Measurements from ENCODE around the gene BSND.
"Not testable (repeated sequence)": the region's sequence is repeated elsewhere in the genome, so short reads cannot be mapped to it uniquely, and the experiment has no call there.

BSND gene

DNA sequence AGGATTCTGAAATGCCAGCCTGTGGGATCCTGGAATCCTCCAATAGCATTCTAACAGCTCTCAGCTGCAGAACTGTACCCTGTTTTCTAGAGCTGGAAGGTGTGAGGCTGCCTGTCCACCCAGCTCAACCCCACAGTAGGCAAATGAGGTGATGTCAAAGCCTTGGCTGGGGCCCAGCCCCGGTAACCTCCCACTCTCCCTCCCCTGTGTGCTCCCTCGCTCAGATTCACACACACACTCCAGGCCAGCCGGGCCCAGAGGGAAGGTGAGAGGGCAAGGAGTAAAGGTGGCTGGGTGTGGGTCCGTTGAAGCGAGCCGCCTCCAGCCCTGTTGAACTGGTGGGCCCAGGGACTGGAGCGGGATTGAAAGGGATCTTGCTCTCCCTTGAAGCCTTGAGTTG lies at the start of gene BSND:
TSS of gene BSND (plus strand) at position 257 of the 400 bp plus-strand sequence. CDS start 254 bp downstream, outside the sequence.
- peaks cover 22% of the 10 kb centered on the region for H3K4me1 Mint-ChIP-seq
- no peaks in the 10 kb centered on the region for H3K36me3 Mint-ChIP-seq
- no peaks in the 10 kb centered on the region for H3K9me3 Mint-ChIP-seq
- H3K27ac Mint-ChIP-seq = no peak within 1 kb of the TSS
- no peak within 1 kb of the TSS for H3K4me3 Mint-ChIP-seq
- peaks cover 21% of the 10 kb centered on the region for H3K27me3 Mint-ChIP-seq

DNA sequence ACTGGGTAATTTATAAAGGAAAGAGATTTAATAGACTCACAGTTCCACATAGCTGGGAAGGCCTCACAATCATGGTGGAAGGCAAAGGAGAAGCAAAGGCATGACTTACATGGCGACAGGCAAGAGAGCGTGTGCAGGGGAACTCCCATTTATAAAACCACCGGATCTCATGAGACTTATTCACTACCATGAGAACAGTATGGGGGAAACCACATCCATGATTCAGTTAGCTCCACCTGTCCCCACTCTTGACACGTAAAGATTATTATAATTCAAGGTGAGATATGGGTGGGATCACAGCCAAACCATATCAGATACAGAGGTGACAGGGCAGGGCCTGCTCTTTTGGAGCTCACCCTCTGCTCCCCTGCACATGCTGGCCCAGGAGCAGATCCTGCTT lies 49.7 kb upstream of the BSND start:
- Mint-ChIP-seq H3K36me3 (no peaks in the 10 kb centered on the region), H3K9me3 (no peaks in the 10 kb centered on the region), H3K4me3 (no peak overlapping the region), H3K27ac (no peak overlapping the region), H3K27me3 (peaks cover 1% of the 10 kb centered on the region), H3K4me1 (peaks cover 6% of the 10 kb centered on the region)

DNA sequence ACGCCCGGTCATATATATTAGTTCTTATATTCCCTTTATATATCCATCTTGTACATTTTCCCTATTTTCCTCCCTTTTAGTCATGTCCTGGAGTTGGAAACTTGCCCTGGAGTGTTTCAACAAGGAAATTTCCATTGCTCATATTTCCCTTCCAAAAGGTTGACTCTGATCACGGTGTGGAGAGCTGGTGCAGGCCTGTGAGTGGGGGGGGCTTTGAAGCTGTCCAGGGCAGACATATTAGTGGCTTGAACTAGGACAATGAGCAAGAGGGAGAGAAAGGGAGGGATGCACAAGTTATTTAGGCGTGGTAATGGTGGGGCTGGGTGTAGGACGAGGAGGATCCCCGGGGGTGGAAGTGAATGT lies 48.7 kb upstream of the BSND start:
- peaks cover 1% of the 10 kb centered on the region for H3K27me3 Mint-ChIP-seq
- no peak overlapping the region for H3K4me3 Mint-ChIP-seq
- peaks cover 4% of the 10 kb centered on the region for H3K4me1 Mint-ChIP-seq
- H3K9me3 Mint-ChIP-seq = no peaks in the 10 kb centered on the region
- H3K36me3 Mint-ChIP-seq = no peaks in the 10 kb centered on the region
- no peak overlapping the region for H3K27ac Mint-ChIP-seq

DNA sequence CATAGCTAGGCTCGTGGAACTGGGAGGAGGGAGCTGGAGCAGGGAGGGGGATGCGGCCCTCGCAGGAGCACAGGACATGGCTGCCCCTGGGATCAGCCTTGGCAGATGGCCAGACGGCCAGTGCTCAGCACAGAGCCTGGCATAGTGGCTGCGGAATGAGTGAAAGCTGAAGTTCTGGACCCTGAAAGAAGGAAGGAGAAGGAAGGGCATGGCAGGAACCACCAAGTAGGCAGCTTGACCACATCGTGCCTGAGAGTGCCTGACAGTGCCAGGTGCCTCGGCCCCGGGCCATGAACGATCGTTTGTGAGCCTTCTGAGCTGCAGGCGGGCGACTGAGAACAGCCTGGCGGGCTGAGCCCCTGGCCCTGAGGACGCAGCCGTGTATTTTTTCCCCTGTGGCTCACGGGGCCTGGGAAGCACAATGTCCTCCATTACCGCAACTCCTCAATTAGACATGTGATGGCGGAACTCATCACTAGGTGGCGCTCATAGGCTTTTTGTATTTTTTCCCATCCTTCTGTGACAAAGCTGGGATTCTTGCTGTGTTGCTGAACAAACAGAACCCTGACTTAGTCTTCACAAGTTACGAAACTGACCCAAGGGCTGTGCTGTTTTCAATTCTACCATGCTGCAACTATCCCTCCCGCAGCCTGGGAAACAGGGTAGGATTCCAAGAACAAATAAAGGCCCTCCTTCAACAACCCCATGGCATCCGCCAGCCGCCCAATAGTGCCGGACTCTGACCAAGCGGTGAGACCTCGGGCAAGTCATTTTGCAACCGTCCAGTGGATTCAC lies 48.2 kb upstream of the BSND start:
- Mint-ChIP-seq H3K4me3 (no peak overlapping the region), H3K4me1 (no peaks in the 10 kb centered on the region), H3K9me3 (no peaks in the 10 kb centered on the region), H3K27ac (no peak overlapping the region), H3K27me3 (peaks cover 1% of the 10 kb centered on the region), H3K36me3 (no peaks in the 10 kb centered on the region)

DNA sequence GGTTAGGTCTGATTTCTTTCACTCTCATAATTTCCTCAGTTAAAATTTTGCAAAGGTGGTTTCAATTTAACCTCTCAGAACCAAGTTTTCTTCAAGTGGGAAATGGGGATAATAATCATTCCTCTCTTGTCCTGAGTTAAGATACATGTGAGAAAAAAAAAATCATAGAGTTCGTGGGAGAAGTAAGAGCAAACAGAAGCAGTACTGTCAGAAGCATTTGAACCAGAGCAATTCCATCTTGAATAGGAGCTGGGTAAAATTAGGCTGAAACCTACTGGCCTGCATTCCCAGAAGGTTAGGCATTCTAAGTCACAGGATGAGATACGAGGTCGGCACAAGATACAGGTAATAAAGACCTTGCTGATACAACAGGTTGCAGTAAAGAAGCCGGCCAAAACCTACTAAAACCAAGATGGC lies 46.9 kb upstream of the BSND start:
- H3K27ac Mint-ChIP-seq = no peak overlapping the region
- H3K27me3 Mint-ChIP-seq = peaks cover 1% of the 10 kb centered on the region
- no peaks in the 10 kb centered on the region for H3K4me1 Mint-ChIP-seq
- no peak overlapping the region for H3K4me3 Mint-ChIP-seq
- H3K9me3 Mint-ChIP-seq = no peaks in the 10 kb centered on the region
- H3K36me3 Mint-ChIP-seq = no peaks in the 10 kb centered on the region

DNA sequence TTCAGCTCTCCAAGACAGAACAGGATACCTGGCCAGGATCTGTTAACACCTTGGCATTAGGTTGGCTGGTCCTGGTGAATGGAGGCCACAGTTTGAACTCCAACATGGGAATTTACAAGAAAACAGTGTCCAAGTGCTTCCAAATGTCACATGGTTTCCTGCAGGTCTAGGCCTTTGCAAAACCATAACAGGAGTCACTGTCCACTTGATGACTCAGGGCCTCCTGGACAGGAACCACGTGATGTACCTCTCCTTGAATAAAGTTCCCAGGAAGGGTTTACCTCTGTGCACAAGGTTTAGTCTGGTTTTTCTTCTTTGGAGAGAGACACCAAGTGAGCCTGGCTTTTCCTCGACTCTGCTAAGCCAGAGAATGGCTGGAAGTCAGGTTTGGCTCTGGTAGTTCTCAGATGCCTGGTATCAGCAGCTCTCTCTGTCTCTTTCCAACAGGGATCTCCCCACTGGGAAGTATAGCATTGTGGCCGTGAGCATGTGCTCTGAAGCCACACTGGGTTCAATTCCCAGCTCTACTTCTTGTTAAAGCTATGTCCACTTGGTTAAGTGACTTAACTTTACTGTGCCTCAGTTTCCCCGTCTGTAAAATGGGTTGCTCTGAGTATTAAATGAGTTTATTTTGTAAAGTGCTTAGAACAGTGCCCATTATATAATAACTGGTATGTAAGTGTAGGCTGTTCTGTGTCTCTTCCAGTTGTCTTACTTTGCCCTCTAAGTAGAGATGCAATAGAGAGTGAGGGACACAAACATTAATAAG lies 45.6 kb upstream of the BSND start:
- Mint-ChIP-seq H3K4me3 (no peak overlapping the region), H3K27ac (no peak overlapping the region), H3K27me3 (peaks cover 6% of the 10 kb centered on the region), H3K9me3 (peaks cover 5% of the 10 kb centered on the region), H3K36me3 (peaks cover 1% of the 10 kb centered on the region), H3K4me1 (no peaks in the 10 kb centered on the region)

DNA sequence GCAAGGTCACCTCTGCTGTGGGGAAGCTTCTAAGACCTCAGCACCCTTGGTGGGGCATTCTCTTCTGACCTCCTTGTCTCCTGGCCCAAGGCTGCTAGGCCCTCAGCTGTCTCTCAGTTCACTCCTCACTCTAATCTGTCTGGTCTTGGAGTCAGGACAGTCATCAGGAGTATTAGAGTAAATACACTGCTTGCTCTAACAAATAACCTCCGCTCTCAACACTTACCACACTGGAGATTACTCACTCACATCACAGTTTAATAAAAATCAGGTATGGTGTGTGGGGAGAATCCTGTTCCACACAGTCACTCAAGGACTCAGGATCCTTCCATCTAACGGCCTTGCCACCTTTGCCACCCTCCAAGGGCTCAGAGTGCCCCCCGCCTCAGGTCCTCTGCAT lies 44.9 kb upstream of the BSND start:
- Mint-ChIP-seq H3K4me3 (no peak overlapping the region), H3K36me3 (peaks cover 4% of the 10 kb centered on the region), H3K27me3 (peaks cover 10% of the 10 kb centered on the region), H3K4me1 (no peaks in the 10 kb centered on the region), H3K27ac (no peak overlapping the region), H3K9me3 (peaks cover 10% of the 10 kb centered on the region)

DNA sequence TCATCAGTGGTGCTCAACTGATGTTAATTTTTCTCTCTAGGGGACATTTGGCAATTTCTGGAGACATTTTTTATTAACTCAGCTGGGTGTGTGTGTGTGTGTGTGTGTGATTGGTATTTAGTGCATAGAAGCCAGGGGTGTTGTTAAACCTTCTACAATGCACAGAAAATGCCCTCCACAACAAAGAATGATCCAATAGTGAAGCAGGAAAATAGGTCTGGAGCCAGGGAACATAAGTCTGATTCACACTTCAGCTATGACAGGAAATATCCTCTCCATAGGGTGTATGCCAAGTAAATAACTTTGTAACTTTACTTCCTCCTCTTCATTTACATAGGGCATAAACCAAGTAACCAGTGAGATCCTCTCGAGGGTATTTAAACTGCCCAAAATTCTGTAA lies 43.4 kb upstream of the BSND start:
- no peaks in the 10 kb centered on the region for H3K4me1 Mint-ChIP-seq
- peaks cover 4% of the 10 kb centered on the region for H3K36me3 Mint-ChIP-seq
- peaks cover 10% of the 10 kb centered on the region for H3K27me3 Mint-ChIP-seq
- H3K27ac Mint-ChIP-seq = no peak overlapping the region
- peaks cover 12% of the 10 kb centered on the region for H3K9me3 Mint-ChIP-seq
- H3K4me3 Mint-ChIP-seq = no peak overlapping the region

DNA sequence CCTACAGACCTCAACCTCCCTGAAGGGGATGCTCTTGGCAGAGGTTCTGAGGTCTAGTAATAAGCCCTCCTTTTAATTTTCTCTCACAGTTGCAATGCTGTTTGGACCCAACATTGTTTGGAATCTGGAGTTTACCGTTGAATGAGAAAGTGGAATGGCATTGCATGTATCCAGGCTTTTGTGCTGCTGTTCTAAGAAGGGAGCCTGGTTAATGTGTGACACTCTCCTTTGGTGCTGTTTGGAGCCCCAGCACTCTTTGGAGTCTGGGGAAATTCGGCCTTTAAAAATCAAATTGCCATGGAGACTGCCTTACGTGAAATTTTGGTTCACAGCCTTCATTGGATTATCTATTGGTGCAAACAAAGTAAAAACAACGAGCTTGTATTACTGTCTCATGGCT lies 42.0 kb upstream of the BSND start:
- Mint-ChIP-seq H3K4me1 (no peaks in the 10 kb centered on the region), H3K9me3 (peaks cover 12% of the 10 kb centered on the region), H3K4me3 (no peak overlapping the region), H3K36me3 (peaks cover 4% of the 10 kb centered on the region), H3K27ac (no peak overlapping the region), H3K27me3 (peaks cover 10% of the 10 kb centered on the region)

DNA sequence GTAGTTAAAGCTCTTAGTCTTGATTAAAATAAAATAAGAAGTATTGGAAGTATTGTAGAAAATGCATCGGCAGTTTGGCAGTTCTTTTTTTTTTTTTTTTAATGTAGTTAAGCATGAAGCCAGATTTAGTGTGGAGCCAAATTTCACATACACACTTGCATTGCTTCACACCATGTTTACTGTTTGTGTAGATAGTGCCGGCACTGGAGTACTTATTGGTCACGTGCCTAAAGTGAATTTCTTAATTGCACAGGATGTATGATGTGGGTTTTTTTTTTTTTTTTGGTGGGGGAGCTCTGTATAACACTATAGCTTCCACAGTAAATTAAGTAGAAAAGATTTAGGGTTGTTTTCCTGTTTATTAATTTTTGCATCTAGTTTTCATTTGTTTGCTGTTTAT lies 39.5 kb upstream of the BSND start:
- H3K4me1 Mint-ChIP-seq = no peaks in the 10 kb centered on the region
- no peak overlapping the region for H3K27ac Mint-ChIP-seq
- H3K27me3 Mint-ChIP-seq = peaks cover 10% of the 10 kb centered on the region
- peaks cover 4% of the 10 kb centered on the region for H3K36me3 Mint-ChIP-seq
- H3K4me3 Mint-ChIP-seq = no peak overlapping the region
- H3K9me3 Mint-ChIP-seq = peaks cover 12% of the 10 kb centered on the region

DNA sequence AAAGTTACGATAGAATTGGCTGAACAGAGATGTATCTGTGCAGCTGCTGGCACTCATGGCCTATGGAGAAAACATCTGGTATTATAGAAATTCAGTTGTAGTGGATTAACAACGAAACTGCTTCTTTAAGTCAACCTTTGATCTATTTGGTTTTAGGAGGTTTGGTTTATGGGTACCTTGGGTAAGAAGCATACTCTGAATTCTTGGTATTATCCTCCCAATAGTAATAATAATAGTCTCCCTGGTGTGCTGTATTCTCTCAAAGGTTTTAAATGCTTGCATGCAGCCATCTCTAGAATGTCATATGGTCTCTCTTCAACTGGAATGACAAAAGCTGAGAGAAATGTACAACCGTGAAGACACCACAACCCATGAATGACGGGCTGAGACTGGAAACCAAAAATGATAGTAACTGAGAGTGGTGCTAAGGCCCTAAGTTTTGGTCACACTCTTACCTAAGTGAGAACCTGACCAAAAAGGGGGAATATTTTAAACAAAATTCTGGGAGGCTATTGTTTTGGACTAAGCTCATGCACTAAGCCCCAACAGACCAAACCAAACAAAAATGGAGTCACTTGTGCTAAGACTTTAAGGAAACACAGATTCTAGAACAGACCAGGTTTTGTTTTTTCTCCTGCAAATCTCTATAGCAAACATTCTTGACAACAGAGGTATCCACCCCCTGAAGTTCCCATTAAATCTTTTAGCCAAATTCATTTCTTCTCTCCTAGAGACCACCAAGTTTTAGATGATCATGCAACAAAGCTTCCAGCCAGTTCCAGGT lies 35.9 kb upstream of the BSND start:
- H3K27ac Mint-ChIP-seq = no peak overlapping the region
- H3K4me3 Mint-ChIP-seq = no peak overlapping the region
- H3K27me3 Mint-ChIP-seq = peaks cover 10% of the 10 kb centered on the region

DNA sequence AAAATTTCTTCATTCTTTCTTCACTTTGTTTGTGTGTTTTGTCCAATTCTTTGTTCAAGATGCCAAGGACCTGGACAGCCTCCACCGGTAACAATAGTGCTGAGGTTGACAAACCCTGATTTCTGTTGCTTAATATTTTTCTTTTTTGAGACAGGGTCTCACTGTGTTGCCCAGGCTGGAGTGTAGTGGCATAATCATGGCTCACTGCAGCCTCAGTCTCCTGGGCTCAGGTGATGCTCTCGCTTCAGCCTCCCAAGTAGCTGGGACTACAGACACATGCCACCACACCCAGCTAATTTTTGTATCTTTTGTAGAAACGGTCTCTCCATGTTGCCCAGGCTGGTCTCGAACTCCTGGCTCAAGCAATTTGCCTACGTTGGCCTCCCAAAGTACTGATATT lies 34.9 kb upstream of the BSND start:
- not testable (repeated sequence) for H3K4me1 Mint-ChIP-seq, H3K9me3 Mint-ChIP-seq, H3K27me3 Mint-ChIP-seq, H3K36me3 Mint-ChIP-seq, H3K4me3 Mint-ChIP-seq, H3K27ac Mint-ChIP-seq

More for the DNA sequence above, 35.9 kb upstream of the BSND start:
- peaks cover 5% of the 10 kb centered on the region for H3K4me1 Mint-ChIP-seq
- peaks cover 8% of the 10 kb centered on the region for H3K9me3 Mint-ChIP-seq
- H3K36me3 Mint-ChIP-seq = peaks cover 4% of the 10 kb centered on the region

DNA sequence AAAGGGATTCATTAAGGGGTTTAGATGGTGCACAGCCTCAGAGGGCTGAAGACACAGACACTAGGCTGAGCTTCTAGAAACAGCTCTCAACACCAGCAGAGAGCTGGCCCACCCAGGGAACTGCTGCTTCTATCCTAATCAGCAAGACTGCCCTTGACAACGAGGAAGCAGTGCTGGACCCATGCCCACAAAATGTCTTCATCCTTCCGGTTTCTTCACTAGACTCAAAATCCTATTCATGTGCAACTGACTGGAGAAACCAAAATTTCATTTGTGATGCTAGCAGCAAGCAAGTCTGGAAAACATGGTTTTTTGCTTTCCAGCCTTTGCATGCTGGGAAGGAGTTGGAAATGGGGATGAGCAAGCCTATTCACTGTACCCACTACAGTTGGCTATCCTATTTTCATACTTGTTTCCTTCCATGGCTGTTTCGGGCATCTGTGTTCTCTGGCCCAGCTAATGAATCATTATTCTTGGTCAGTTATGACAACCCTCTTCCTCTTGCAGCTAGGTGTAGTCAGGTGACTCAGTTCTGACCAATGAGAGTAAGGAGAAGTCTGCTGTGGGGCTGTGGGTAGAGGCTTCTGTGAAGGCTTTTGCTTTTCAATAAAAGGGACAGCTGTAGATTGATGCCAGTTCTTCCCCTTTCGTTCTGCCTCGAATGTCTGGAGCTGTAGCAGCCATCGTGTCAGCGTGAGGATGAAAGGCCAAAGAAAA lies 33.0 kb upstream of the BSND start:
- no peak overlapping the region for H3K4me3 Mint-ChIP-seq
- no peaks in the 10 kb centered on the region for H3K9me3 Mint-ChIP-seq
- peaks cover 2% of the 10 kb centered on the region for H3K36me3 Mint-ChIP-seq
- H3K4me1 Mint-ChIP-seq = peaks cover 5% of the 10 kb centered on the region
- H3K27me3 Mint-ChIP-seq = peaks cover 11% of the 10 kb centered on the region
- no peak overlapping the region for H3K27ac Mint-ChIP-seq

DNA sequence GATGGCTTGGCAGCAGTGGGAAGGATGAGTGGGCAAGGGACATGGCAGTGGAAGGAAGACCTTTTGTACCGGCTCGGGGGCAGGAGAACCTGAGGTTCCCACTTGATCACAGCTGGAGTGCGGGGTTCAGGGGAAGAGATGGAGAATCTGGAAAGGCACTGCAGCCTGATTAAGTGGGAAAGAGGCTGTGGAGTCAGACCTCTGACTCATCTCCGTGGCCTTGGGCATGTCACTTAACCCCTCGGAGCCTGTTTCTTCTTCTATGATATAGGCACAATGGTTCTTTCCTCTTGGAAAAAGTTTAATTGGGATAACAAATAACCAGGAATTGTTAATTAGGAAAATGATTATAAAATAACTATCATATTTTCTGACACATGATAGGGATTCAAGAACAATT lies 31.4 kb upstream of the BSND start:
- Mint-ChIP-seq H3K27ac (no peak overlapping the region), H3K4me3 (no peak overlapping the region), H3K4me1 (peaks cover 5% of the 10 kb centered on the region), H3K27me3 (peaks cover 11% of the 10 kb centered on the region), H3K9me3 (no peaks in the 10 kb centered on the region), H3K36me3 (peaks cover 2% of the 10 kb centered on the region)

DNA sequence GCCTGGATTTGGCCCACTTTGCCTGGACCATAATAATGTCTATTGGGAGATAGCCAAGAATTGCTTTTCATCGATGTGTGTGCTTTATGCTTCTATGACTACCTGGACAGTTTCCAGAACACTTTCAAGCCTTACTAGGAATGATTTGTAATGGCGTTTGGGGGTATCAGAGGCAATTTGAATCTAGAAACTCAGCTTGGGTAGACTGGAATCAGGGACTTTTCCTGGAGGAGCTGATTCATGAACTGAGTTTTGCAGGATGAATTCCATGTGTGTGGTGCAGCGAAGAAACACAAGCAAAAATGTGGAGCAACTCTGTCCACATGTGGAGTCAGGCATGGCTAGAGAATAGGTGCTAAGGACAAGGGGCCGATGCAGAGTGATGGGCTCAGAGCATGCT lies 30.2 kb upstream of the BSND start:
- H3K27me3 Mint-ChIP-seq = peaks cover 11% of the 10 kb centered on the region
- peaks cover 5% of the 10 kb centered on the region for H3K4me1 Mint-ChIP-seq
- no peak overlapping the region for H3K27ac Mint-ChIP-seq
- no peak overlapping the region for H3K4me3 Mint-ChIP-seq
- peaks cover 2% of the 10 kb centered on the region for H3K36me3 Mint-ChIP-seq
- H3K9me3 Mint-ChIP-seq = no peaks in the 10 kb centered on the region
